SU-DHL-6 (cell line): ENCODE results near the gene PLXND1.

Experiments
- EZH2phosphoT487 ChIP-seq: fragments of 200-600 bp; sonication (generic), shearing (Covaris generic); conservative IDR thresholded peaks from 2 replicates; pipeline ENCODE4 v1.6.1; 2018; ENCODE audit warnings: mild to moderate bottlenecking, antibody characterized with exemption, low read length, moderate library complexity, mixed read lengths
- TF ChIP-seq, protein P1 (sequence below): fragments of 200-600 bp; sonication (generic); IDR thresholded peaks from one replicate; pipeline ENCODE4 v1.5.1; 2017; ENCODE audit warnings: antibody characterized with exemption, mild to moderate bottlenecking, low read length, moderate library complexity; ENCODE audit not compliant: insufficient read depth, poor library complexity, severe bottlenecking

GRCh38 chr3:129618901-129619671 is 12.6 kb upstream of the PLXND1 start:
- TF ChIP-seq, protein P1, sequence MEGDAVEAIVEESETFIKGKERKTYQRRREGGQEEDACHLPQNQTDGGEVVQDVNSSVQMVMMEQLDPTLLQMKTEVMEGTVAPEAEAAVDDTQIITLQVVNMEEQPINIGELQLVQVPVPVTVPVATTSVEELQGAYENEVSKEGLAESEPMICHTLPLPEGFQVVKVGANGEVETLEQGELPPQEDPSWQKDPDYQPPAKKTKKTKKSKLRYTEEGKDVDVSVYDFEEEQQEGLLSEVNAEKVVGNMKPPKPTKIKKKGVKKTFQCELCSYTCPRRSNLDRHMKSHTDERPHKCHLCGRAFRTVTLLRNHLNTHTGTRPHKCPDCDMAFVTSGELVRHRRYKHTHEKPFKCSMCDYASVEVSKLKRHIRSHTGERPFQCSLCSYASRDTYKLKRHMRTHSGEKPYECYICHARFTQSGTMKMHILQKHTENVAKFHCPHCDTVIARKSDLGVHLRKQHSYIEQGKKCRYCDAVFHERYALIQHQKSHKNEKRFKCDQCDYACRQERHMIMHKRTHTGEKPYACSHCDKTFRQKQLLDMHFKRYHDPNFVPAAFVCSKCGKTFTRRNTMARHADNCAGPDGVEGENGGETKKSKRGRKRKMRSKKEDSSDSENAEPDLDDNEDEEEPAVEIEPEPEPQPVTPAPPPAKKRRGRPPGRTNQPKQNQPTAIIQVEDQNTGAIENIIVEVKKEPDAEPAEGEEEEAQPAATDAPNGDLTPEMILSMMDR, result no peak
- no peak for TF ChIP-seq EZH2phosphoT487
